Gastroesophageal sphincter (tissue), 3 donors: ENCODE data around the gene CENPC.

Experiments
- EP300 ChIP-seq: sonication (generic); formaldehyde crosslinking; IDR thresholded peaks from one replicate; pipeline ENCODE4 v1.6.1; 2017; ENCODE audit warnings: antibody characterized with exemption, mild to moderate bottlenecking
- POLR2A ChIP-seq, 2 donors: fragments of 450-650 bp; IDR thresholded peaks; one replicate each; pipeline ENCODE4 v1.6.1; 2017; ENCODE audit warnings: antibody characterized with exemption in 2 of 2, mild to moderate bottlenecking in 2 of 2, moderate library complexity in 1 of 2
- POLR2AphosphoS5 ChIP-seq: sonication (generic); formaldehyde crosslinking; IDR thresholded peaks from one replicate; pipeline ENCODE4 v1.6.1; 2017; ENCODE audit warnings: antibody characterized with exemption
- TF ChIP-seq, protein P1 (sequence below), 4 experiments: fragments of 200-600 bp in 2 of 4; fragments of 450-650 bp in 2 of 4; sonication (generic) in 1 of 4; IDR thresholded peaks; one replicate each; pipeline ENCODE4 v1.5.1; 2017 to 2019; ENCODE audit warnings: antibody characterized with exemption in 4 of 4, mild to moderate bottlenecking in 2 of 4, moderate library complexity in 2 of 4

DNA sequence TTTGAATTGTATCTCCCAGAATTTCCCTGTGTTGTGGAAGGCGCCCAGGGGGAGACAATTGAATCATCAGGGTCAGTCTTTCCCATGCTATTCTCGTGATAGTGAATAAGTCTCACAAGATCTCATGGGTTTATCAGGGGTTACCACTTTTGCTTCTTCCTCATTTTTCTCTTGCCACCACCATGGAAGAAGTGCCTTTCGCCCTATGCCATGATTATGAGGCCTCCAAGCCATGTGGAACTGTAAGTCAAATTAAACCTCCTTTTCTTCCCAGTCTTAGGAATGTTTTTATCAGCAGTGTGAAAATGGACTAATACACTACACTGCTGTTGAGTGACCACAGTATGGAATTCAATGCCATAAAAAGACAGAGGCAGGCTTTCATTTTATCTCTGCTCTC is 12.2 kb downstream of the CENPC start:
- TF ChIP-seq EP300 (no peak), POLR2AphosphoS5 (no peak), POLR2A (IDR thresholded peaks at IDR 0.05) (no peak)
- TF ChIP-seq, protein P1, sequence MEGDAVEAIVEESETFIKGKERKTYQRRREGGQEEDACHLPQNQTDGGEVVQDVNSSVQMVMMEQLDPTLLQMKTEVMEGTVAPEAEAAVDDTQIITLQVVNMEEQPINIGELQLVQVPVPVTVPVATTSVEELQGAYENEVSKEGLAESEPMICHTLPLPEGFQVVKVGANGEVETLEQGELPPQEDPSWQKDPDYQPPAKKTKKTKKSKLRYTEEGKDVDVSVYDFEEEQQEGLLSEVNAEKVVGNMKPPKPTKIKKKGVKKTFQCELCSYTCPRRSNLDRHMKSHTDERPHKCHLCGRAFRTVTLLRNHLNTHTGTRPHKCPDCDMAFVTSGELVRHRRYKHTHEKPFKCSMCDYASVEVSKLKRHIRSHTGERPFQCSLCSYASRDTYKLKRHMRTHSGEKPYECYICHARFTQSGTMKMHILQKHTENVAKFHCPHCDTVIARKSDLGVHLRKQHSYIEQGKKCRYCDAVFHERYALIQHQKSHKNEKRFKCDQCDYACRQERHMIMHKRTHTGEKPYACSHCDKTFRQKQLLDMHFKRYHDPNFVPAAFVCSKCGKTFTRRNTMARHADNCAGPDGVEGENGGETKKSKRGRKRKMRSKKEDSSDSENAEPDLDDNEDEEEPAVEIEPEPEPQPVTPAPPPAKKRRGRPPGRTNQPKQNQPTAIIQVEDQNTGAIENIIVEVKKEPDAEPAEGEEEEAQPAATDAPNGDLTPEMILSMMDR (IDR thresholded peaks at IDR 0.05) = no peak
